ENCODE results near the gene MAOB. TPM values are rescaled to one million over a fixed set of nuclear protein-coding genes. Genes with fewer than 3 reads are reported as not detected.

Gene MAOB
- total RNA-seq, 2 donors from 2014 or later: 24.6 to 40.6 TPM

DNA sequence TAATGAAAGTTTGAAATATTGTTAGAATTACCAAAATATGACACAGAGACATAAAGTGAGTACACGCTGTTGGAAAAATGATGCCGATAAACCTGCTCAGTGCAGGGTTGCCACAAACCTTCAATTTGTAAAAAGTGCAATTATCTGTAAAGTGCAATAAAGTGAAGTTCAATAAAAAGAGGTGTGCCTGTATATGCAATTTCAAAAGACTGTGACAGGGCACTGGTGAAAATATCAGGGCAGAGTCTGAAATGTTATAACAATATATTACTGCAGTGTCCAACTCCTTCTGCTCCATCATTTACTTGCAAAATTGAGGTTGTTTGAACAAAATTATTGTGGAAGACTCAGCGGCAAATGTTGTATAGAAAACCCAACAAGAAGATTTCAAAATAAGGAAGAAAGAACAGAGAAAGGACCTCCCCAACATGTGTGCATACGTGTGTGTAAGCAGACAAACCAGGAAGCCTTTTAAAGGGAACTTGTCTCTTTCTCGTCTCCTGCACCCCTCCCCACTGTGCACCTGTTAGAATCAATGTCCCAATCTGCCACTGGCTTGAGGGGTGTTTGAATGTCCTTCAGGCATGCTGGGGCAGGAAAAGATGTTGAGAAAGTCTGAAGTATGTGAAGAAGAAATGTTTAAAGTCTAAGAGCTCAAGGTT, 96.2 kb downstream of the MAOB start:
- Histone ChIP-seq H3K4me3 (no peak overlapping the region), H3K9me3 (no peaks in the 10 kb centered on the region), H3K36me3 (no peaks in the 10 kb centered on the region), H3K27ac (no peak overlapping the region), H3K27me3 (replicated peaks; ENCODE audit: insufficient read depth) (no peaks in the 10 kb centered on the region), H3K4me1 (ENCODE audit: control insufficient read depth in 1 of 2, low read depth in 2 of 2) (no peaks in the 10 kb centered on the region)
- ATAC-seq (ENCODE audit: insufficient number of reproducible peaks, low FRiP score, low read depth) (no peak), DNase-seq (ENCODE audit: low spot score) (no peak)
- TF ChIP-seq, protein P1, sequence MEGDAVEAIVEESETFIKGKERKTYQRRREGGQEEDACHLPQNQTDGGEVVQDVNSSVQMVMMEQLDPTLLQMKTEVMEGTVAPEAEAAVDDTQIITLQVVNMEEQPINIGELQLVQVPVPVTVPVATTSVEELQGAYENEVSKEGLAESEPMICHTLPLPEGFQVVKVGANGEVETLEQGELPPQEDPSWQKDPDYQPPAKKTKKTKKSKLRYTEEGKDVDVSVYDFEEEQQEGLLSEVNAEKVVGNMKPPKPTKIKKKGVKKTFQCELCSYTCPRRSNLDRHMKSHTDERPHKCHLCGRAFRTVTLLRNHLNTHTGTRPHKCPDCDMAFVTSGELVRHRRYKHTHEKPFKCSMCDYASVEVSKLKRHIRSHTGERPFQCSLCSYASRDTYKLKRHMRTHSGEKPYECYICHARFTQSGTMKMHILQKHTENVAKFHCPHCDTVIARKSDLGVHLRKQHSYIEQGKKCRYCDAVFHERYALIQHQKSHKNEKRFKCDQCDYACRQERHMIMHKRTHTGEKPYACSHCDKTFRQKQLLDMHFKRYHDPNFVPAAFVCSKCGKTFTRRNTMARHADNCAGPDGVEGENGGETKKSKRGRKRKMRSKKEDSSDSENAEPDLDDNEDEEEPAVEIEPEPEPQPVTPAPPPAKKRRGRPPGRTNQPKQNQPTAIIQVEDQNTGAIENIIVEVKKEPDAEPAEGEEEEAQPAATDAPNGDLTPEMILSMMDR (IDR thresholded peaks at IDR 0.05): no peak

DNA sequence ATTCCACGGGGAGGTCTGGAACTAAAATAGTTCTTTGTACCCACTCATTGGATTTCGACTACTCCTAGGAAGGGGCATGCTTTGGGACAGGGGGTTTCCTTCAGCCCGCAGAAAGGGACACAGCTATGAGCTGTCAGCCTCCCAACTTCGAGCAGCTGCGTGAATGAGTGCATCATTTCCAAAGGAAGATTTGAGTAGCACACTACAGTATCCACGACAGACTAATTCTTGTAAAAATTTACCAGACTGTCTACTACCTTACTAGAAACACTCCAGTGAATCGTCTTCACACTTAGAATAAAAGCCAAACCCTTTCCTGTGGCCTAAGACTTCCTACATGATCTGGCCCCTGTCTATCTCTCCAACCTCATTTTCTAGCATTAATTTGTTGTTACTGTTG, 124.2 kb downstream of the MAOB start:
- H3K27me3 ChIP-seq (replicated peaks; ENCODE audit: insufficient read depth): no peaks in the 10 kb centered on the region
- TF ChIP-seq, protein P1 (IDR thresholded peaks at IDR 0.05): no peak
- no peak overlapping the region for H3K4me3 ChIP-seq
- no peaks in the 10 kb centered on the region for H3K4me1 ChIP-seq (ENCODE audit: control insufficient read depth in 1 of 2, low read depth in 2 of 2)
- ATAC-seq (ENCODE audit: insufficient number of reproducible peaks, low FRiP score, low read depth): no peak
- no peaks in the 10 kb centered on the region for H3K9me3 ChIP-seq
- H3K36me3 ChIP-seq: no peaks in the 10 kb centered on the region
- no peak for DNase-seq (ENCODE audit: low spot score)
- H3K27ac ChIP-seq: no peak overlapping the region

DNA sequence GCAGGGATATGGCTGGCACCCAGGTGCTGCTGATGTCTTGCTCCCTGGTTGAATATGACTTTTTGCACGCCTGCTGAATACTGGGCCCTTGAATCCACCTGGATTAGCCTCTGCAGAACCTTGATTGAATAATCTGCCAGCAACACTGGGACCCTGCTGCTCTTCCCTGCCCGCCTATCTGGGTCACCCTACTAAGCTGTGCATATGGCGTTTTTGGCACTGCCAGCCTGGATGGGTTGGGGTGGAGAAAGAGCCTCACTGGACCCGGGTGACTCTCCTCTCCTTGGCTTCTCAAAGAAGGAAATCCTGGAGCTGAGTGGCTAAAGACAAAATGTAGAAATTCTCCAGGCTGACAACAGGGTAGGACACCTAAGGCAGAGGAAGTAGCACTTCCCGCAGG, 126.2 kb downstream of the MAOB start:
- H3K27ac ChIP-seq: no peak overlapping the region
- H3K27me3 ChIP-seq (replicated peaks; ENCODE audit: insufficient read depth): no peaks in the 10 kb centered on the region
- DNase-seq (ENCODE audit: low spot score): no peak
- H3K4me3 ChIP-seq: no peak overlapping the region
- no peak for ATAC-seq (ENCODE audit: insufficient number of reproducible peaks, low FRiP score, low read depth)
- H3K9me3 ChIP-seq: no peaks in the 10 kb centered on the region
- no peaks in the 10 kb centered on the region for H3K36me3 ChIP-seq
- H3K4me1 ChIP-seq (ENCODE audit: control insufficient read depth in 1 of 2, low read depth in 2 of 2): no peaks in the 10 kb centered on the region
- TF ChIP-seq, protein P1 (IDR thresholded peaks at IDR 0.05): no peak

DNA sequence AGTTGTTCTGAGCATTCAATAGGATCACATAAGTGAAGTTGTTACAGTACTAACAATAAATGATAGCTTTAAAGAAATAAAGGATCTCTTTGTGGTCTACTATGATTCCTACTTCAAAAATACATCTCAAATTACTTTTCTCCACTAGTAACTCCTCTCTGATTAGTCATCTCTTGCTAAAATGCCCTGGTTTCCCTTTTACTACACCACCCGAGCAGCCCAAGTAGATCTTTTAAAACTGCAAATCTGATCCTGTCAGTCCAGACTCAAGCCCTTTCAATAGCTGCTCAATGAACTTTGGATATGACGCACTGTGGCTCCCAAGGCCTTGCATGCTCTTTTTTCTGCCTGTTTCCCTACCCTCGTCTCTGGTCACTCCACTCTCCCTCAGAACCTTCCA, 128.6 kb downstream of the MAOB start:
- Histone ChIP-seq H3K4me3 (no peak overlapping the region), H3K4me1 (ENCODE audit: control insufficient read depth in 1 of 2, low read depth in 2 of 2) (no peaks in the 10 kb centered on the region), H3K27ac (no peak overlapping the region), H3K36me3 (no peaks in the 10 kb centered on the region), H3K9me3 (no peaks in the 10 kb centered on the region), H3K27me3 (replicated peaks; ENCODE audit: insufficient read depth) (no peaks in the 10 kb centered on the region)
- DNase-seq (ENCODE audit: low spot score): no peak
- TF ChIP-seq, protein P1 (IDR thresholded peaks at IDR 0.05): no peak
- no peak for ATAC-seq (ENCODE audit: insufficient number of reproducible peaks, low FRiP score, low read depth)

DNA sequence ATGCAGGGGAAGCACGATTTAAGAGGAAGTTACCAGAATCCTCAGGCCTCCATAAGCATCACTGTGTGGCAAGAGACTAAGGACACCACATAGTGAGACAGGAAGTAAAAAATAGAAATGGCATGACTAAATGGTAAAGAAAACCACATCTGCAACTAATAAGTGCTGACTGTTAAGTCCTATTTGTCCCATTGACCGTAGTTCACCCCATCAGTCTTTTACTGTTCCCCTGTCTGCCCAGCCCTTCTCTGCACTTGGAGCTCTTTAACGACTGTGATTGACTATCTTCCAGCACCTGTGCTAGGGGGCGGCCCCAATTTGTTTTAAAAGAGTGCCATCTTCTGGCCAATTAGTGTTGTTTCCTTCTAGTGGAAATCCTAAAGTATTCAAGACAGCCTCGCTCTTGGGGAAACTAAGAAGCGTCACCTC, 132.0 kb downstream of the MAOB start:
- Histone ChIP-seq H3K4me1 (ENCODE audit: control insufficient read depth in 1 of 2, low read depth in 2 of 2) (no peaks in the 10 kb centered on the region), H3K9me3 (no peaks in the 10 kb centered on the region), H3K27ac (no peak overlapping the region), H3K27me3 (replicated peaks; ENCODE audit: insufficient read depth) (no peaks in the 10 kb centered on the region), H3K36me3 (no peaks in the 10 kb centered on the region), H3K4me3 (no peak overlapping the region)
- no peak for ATAC-seq (ENCODE audit: insufficient number of reproducible peaks, low FRiP score, low read depth)
- TF ChIP-seq, protein P1 (IDR thresholded peaks at IDR 0.05): peak; percentile 40
- DNase-seq (ENCODE audit: low spot score): peak; percentile 2
